Measurements from ENCODE around the gene FAT1.

- TF ChIP-seq CTCF (IDR thresholded peaks at IDR 0.05; ENCODE audit: low read depth, low read length) (no peak), POLR2A (IDR thresholded peaks at IDR 0.05; ENCODE audit: extremely low read depth, insufficient read length) (no peak), MAX (IDR thresholded peaks at IDR 0.05; ENCODE audit: low read depth, low read length) (no peak), MYC (IDR thresholded peaks at IDR 0.05; ENCODE audit: low read depth, low read length) (no peak)
Observed at GRCh38 chr4:186688150-186688943, 35.3 kb downstream of the FAT1 start.

All from NB4 (cell line).